ENCODE measurements around the gene FGF4. TPM values are rescaled to one million over a fixed set of nuclear protein-coding genes. Genes with fewer than 3 reads are reported as not detected.

FGF4 gene
- total RNA-seq, 1 experiment from 2014 or later: not detected

DNA sequence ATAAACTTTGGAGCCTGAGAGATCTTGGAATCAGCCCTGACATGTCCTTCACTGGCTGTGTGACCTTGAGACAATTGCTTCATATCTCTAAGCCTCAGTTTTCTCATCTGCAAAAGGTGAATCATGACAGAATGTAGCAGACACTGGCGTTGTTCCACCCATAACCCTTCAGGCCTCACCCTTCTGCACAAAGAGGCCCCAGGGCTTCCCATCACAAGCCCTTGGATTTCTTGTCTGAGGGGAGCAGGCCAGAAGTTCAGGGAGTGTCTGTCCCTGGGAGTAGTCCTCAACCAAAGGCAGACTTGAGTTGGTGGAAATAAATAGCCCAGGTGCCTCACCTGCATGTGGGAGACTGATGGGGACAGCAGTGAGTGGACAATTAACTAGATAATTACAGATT lies 27.4 kb upstream of the FGF4 start:
- Histone ChIP-seq H3K4me1 (ENCODE audit: control insufficient read depth in 1 of 2, insufficient read depth in 2 of 2, low read length in 2 of 2) (peaks cover 2 to 27% of the 10 kb centered on the region in 2 experiments; a peak in 3 of 4 replicates), H3K36me3 (ENCODE audit: control insufficient read depth in 1 of 2, insufficient read depth in 2 of 2, low read length in 2 of 2) (no peaks in the 10 kb centered on the region), H3K9me2 (ENCODE audit: insufficient read depth) (no peaks in the 10 kb centered on the region), H3K9me3 (ENCODE audit: control insufficient read depth in 1 of 2, insufficient read depth in 1 of 2, low read depth in 1 of 2, low read length in 2 of 2) (no peaks in the 10 kb centered on the region), H3K4me2 (ENCODE audit: low read length) (no peak overlapping the region), H3K27me3 (ENCODE audit: insufficient read depth, low read length) (no peaks in the 10 kb centered on the region), H4K20me1 (ENCODE audit: insufficient read depth) (no peaks in the 10 kb centered on the region), H3K4me3 (replicated peaks in 1 of 2; ENCODE audit: low read depth in 1 of 2, low read length in 2 of 2) (no peak overlapping the region), H3K9ac (ENCODE audit: low read length) (no peak overlapping the region), H3K27ac (ENCODE audit: low read depth, low read length) (no peak overlapping the region), H3K79me2 (ENCODE audit: insufficient read depth, low read length) (no peaks in the 10 kb centered on the region), H2AFZ (ENCODE audit: low read depth, low read length, poor library complexity, severe bottlenecking) (no peak overlapping the region)
- ChIA-PET POLR2A (no interaction called here), CTCF (no interaction called here), RAD21 (ENCODE audit: low non-redundant PET in 1 of 2, low total read pairs in 2 of 2, uncharacterized antibody in 2 of 2, unreplicated experiment in 2 of 2) (no interaction called here)
- BruUV-seq (replicated peaks): no TSS peak
- ATAC-seq (no peak), DNase-seq (ENCODE audit: low read depth, low spot score) (no peak)
- intact Hi-C loops (cut with micrococcal nuclease): loop anchor here (5.0 kb wide), 1 partner anchor 85 kb away; no protein-coding TSS in a partner anchor
- TF ChIP-seq JUND (IDR thresholded peaks at IDR 0.05) (no peak), MAX (IDR thresholded peaks at IDR 0.05) (no peak), SP1 (IDR thresholded peaks at IDR 0.05; ENCODE audit: low read depth) (no peak)

GRCh38 chr11:69801513-69802335 lies 26.6 kb upstream of the FGF4 start:
- intact Hi-C loops (cut with micrococcal nuclease): loop anchor here (1.0 to 5.0 kb wide), 2 partner anchors 84 to 115 kb away; no protein-coding TSS in a partner anchor
- TF ChIP-seq MAX (IDR thresholded peaks at IDR 0.05) (no peak), RAD21 (IDR thresholded peaks at IDR 0.05; ENCODE audit: low read depth) (peak; percentile 70), CEBPB (IDR thresholded peaks at IDR 0.05; ENCODE audit: low read depth) (no peak)
- TF ChIP-seq, protein P1, sequence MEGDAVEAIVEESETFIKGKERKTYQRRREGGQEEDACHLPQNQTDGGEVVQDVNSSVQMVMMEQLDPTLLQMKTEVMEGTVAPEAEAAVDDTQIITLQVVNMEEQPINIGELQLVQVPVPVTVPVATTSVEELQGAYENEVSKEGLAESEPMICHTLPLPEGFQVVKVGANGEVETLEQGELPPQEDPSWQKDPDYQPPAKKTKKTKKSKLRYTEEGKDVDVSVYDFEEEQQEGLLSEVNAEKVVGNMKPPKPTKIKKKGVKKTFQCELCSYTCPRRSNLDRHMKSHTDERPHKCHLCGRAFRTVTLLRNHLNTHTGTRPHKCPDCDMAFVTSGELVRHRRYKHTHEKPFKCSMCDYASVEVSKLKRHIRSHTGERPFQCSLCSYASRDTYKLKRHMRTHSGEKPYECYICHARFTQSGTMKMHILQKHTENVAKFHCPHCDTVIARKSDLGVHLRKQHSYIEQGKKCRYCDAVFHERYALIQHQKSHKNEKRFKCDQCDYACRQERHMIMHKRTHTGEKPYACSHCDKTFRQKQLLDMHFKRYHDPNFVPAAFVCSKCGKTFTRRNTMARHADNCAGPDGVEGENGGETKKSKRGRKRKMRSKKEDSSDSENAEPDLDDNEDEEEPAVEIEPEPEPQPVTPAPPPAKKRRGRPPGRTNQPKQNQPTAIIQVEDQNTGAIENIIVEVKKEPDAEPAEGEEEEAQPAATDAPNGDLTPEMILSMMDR (IDR thresholded peaks at IDR 0.05 in 2 of 3, conservative IDR thresholded peaks at IDR 0.05 in 1 of 3; ENCODE audit: borderline replicate concordance in 1 of 3, insufficient read depth in 1 of 3, low read depth in 2 of 3, low read length in 2 of 3): peak; percentile 68 to 98 (median 97)

More at GRCh38 chr11:69801513-69802335, 26.6 kb upstream of the FGF4 start:
- no peaks in the 10 kb centered on the region for H3K36me3 ChIP-seq (ENCODE audit: control insufficient read depth in 1 of 2, insufficient read depth in 2 of 2, low read length in 2 of 2)
- ChIA-PET POLR2A (no interaction called here), CTCF (interaction anchor here (0.6 to 1.8 kb wide), 8 partner anchors 9 to 106 kb away, joined by 3 to 8 read pairs (median 3); no protein-coding TSS in a partner anchor), RAD21 (ENCODE audit: low non-redundant PET in 1 of 2, low total read pairs in 2 of 2, uncharacterized antibody in 2 of 2, unreplicated experiment in 2 of 2) (interaction anchor here in 1 of 2 experiments (1.0 kb wide), 1 partner anchor 85 kb away, joined by 3 read pairs; no protein-coding TSS in a partner anchor)
- no peaks in the 10 kb centered on the region for H3K27me3 ChIP-seq (ENCODE audit: insufficient read depth, low read length)
- H3K4me1 ChIP-seq (ENCODE audit: control insufficient read depth in 1 of 2, insufficient read depth in 2 of 2, low read length in 2 of 2): peaks cover 2 to 27% of the 10 kb centered on the region in 2 experiments; a peak in 3 of 4 replicates
- H3K79me2 ChIP-seq (ENCODE audit: insufficient read depth, low read length): no peaks in the 10 kb centered on the region
- peak; percentile 64 for DNase-seq (ENCODE audit: low read depth, low spot score)
- H3K4me2 ChIP-seq (ENCODE audit: low read length): peak overlapping the region; percentile 34
- no peak overlapping the region for H3K4me3 ChIP-seq (replicated peaks in 1 of 2; ENCODE audit: low read depth in 1 of 2, low read length in 2 of 2)
- ATAC-seq: peak; percentile 64
- H3K27ac ChIP-seq (ENCODE audit: low read depth, low read length): no peak overlapping the region
- no peak overlapping the region for H3K9ac ChIP-seq (ENCODE audit: low read length)
- BruUV-seq (replicated peaks): no TSS peak
- no peaks in the 10 kb centered on the region for H3K9me2 ChIP-seq (ENCODE audit: insufficient read depth)
- no peaks in the 10 kb centered on the region for H3K9me3 ChIP-seq (ENCODE audit: control insufficient read depth in 1 of 2, insufficient read depth in 1 of 2, low read depth in 1 of 2, low read length in 2 of 2)
- H2AFZ ChIP-seq (ENCODE audit: low read depth, low read length, poor library complexity, severe bottlenecking): peak overlapping the region; percentile 46
- H4K20me1 ChIP-seq (ENCODE audit: insufficient read depth): no peaks in the 10 kb centered on the region

Data from HCT116 (cell line).